Measurements from ENCODE around the gene ATG7. TPM values are rescaled to one million over a fixed set of nuclear protein-coding genes. Genes with fewer than 3 reads are reported as not detected.
"Not testable (repeated sequence)": the region's sequence is repeated elsewhere in the genome, so short reads cannot be mapped to it uniquely, and the experiment has no call there.

The ATG7 gene
- total RNA-seq, 1 donor from 2014 or later, result 53.4 TPM

DNA sequence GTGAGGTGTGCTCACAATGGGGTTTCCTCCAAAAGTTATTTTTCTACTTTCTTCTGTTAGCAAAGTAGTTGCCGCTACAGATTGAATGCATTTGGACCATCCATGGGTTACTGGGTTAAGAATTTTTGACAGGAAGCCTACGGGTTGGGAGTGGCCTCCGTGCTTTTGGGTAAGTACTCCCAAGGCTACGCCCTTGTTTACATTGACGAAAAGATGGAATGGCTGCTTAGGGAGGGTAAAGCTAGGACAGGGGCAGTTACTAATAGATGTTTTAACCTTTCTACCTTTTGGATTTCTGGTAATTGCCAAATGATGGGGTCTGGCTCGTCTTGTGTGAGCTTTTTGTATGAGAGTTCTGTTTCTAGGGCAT, 20.4 kb upstream of the ATG7 start:
- H3K36me3 ChIP-seq (ENCODE audit: control insufficient read depth, insufficient read depth, low read length), result no peaks in the 10 kb centered on the region
- FAIRE-seq (no peak), DNase-seq (ENCODE audit: low read depth) (no peak)
- H3K4me3 ChIP-seq (ENCODE audit: low read depth, low read length), result no peak overlapping the region
- TF ChIP-seq, protein P1, sequence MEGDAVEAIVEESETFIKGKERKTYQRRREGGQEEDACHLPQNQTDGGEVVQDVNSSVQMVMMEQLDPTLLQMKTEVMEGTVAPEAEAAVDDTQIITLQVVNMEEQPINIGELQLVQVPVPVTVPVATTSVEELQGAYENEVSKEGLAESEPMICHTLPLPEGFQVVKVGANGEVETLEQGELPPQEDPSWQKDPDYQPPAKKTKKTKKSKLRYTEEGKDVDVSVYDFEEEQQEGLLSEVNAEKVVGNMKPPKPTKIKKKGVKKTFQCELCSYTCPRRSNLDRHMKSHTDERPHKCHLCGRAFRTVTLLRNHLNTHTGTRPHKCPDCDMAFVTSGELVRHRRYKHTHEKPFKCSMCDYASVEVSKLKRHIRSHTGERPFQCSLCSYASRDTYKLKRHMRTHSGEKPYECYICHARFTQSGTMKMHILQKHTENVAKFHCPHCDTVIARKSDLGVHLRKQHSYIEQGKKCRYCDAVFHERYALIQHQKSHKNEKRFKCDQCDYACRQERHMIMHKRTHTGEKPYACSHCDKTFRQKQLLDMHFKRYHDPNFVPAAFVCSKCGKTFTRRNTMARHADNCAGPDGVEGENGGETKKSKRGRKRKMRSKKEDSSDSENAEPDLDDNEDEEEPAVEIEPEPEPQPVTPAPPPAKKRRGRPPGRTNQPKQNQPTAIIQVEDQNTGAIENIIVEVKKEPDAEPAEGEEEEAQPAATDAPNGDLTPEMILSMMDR (IDR thresholded peaks at IDR 0.05; ENCODE audit: insufficient read depth, low read length, severe bottlenecking), result no peak
- no peaks in the 10 kb centered on the region for H3K27me3 ChIP-seq (ENCODE audit: control insufficient read depth, insufficient read depth, low read length)

- no peak overlapping the region for H3K4me3 ChIP-seq (ENCODE audit: low read depth, low read length)
- H3K36me3 ChIP-seq (ENCODE audit: control insufficient read depth, insufficient read depth, low read length), result peaks cover 9% of the 10 kb centered on the region
- FAIRE-seq (no peak), DNase-seq (ENCODE audit: low read depth) (peak; percentile 93)
- TF ChIP-seq, protein P1 (IDR thresholded peaks at IDR 0.05; ENCODE audit: insufficient read depth, low read length, severe bottlenecking), result no peak
- H3K27me3 ChIP-seq (ENCODE audit: control insufficient read depth, insufficient read depth, low read length), result no peaks in the 10 kb centered on the region
Observed at GRCh38 chr3:11254876-11255275, 17.3 kb upstream of the ATG7 start.

DNA sequence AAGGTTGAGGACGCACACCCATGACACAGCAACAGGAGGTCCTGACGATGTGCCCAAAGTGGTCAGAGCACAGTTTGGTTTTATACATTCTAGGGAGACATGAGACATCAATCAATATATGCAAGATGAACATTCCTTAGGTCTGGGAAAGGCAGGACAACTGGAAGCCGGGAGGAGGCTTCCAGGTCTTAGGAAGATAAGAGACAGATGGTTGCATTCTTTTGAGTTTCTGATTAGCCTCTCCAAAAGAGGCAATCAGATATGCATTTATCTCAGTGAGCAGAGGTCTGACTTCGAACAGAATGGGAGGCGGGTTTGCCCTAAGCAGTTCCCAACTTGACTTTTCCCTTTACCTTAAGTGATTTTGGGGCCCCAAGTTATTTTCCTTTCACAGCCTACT, 16.7 kb upstream of the ATG7 start:
- H3K36me3 ChIP-seq (ENCODE audit: control insufficient read depth, insufficient read depth, low read length), result peaks cover 11% of the 10 kb centered on the region
- not testable (repeated sequence) for FAIRE-seq; DNase-seq (ENCODE audit: low read depth); H3K27me3 ChIP-seq (ENCODE audit: control insufficient read depth, insufficient read depth, low read length); H3K4me3 ChIP-seq (ENCODE audit: low read depth, low read length)

- TF ChIP-seq, protein P1 (IDR thresholded peaks at IDR 0.05; ENCODE audit: insufficient read depth, low read length, severe bottlenecking), result no peak
- DNase-seq (ENCODE audit: low read depth), result no peak
- no peak overlapping the region for H3K4me3 ChIP-seq (ENCODE audit: low read depth, low read length)
- H3K27me3 ChIP-seq (ENCODE audit: control insufficient read depth, insufficient read depth, low read length), result no peaks in the 10 kb centered on the region
- H3K36me3 ChIP-seq (ENCODE audit: control insufficient read depth, insufficient read depth, low read length), result peaks cover 11% of the 10 kb centered on the region
- FAIRE-seq, result peak; percentile 83
Observed at GRCh38 chr3:11258958-11259357, 13.2 kb upstream of the ATG7 start.

DNA sequence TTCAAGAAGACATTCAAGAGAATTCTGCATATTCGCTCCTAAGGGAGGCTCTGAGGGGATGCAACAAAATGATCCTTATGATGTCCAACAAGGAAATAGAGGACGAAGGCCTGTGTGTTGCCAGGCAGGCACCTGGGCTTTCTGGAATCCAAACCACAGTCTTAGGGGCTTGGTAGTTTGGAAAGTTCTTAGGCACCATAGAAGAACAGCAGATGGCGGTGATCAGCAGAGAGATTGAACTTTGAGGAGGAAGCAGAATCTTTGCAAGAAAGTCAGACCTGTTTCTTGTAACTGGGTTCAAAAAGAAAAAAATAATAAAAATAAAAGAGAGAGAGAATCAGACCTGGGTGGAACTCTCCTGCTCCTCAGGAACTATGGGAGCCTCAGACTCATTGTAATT, 11.7 kb upstream of the ATG7 start:
- TF ChIP-seq, protein P1 (IDR thresholded peaks at IDR 0.05; ENCODE audit: insufficient read depth, low read length, severe bottlenecking), result no peak
- no peak for DNase-seq (ENCODE audit: low read depth)
- FAIRE-seq, result no peak
- Histone ChIP-seq H3K4me3 (ENCODE audit: low read depth, low read length) (no peak overlapping the region), H3K27me3 (ENCODE audit: control insufficient read depth, insufficient read depth, low read length) (no peaks in the 10 kb centered on the region), H3K36me3 (ENCODE audit: control insufficient read depth, insufficient read depth, low read length) (peaks cover 11% of the 10 kb centered on the region)

DNA sequence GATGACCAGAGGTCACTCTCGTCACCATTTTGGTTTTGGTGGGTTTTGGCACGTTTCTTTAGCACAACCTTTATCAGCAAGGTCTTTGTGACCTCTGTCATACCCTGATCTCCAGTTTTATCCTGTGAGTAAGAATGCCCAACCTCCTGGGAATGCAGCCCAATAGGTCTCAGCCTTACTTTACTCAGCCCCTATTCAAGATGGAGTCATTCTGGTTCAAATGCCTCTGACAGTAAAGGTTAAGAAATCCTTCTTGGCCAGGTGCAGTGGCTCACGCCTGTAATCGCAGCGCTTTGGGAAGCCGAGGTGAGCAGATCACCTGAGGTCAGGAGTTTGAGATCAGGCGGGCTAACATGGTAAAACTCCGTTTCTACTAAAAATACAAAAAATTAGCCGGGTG, 3.2 kb upstream of the ATG7 start:
- TF ChIP-seq, protein P1 (IDR thresholded peaks at IDR 0.05; ENCODE audit: insufficient read depth, low read length, severe bottlenecking), result no peak
- DNase-seq (ENCODE audit: low read depth) (no peak), FAIRE-seq (no peak)
- Histone ChIP-seq H3K27me3 (ENCODE audit: control insufficient read depth, insufficient read depth, low read length) (no peaks in the 10 kb centered on the region), H3K4me3 (ENCODE audit: low read depth, low read length) (no peak overlapping the region), H3K36me3 (ENCODE audit: control insufficient read depth, insufficient read depth, low read length) (no peaks in the 10 kb centered on the region)
